H1 (cell line): ENCODE measurements around the gene WDR4.

Source experiments
- CHD1 ChIP-seq: IDR thresholded peaks from 2 replicates; pipeline ENCODE4 v1.6.1; 2012; ENCODE audit warnings: low read depth, low read length, improper control_type of control experiment
- CREB1 ChIP-seq: IDR thresholded peaks from 2 replicates; pipeline ENCODE4 v1.6.1; 2012; ENCODE audit warnings: inconsistent platforms
- EGR1 ChIP-seq: IDR thresholded peaks from 2 replicates; pipeline ENCODE4 v1.6.1; 2011; ENCODE audit warnings: low read depth, low read length, borderline replicate concordance
- KDM4A ChIP-seq: IDR thresholded peaks from one replicate; pipeline ENCODE4 v1.7.1; 2012; ENCODE audit warnings: low read depth, mild to moderate bottlenecking, moderate library complexity, low read length, inconsistent platforms; ENCODE audit not compliant: severe bottlenecking
- MAFK ChIP-seq: IDR thresholded peaks from 2 replicates; pipeline ENCODE4 v1.6.1; 2012; ENCODE audit warnings: low read depth, mild to moderate bottlenecking, improper control_type of control experiment, low read length
- POLR2A ChIP-seq, 2 experiments: IDR thresholded peaks; 1 replicate in 1 of 2; 2 replicates in 1 of 2; pipeline ENCODE4 v1.6.1; 2011; ENCODE audit warnings: low read depth in 2 of 2, low read length in 2 of 2, mild to moderate bottlenecking in 2 of 2; ENCODE audit errors: control extremely low read depth in 1 of 2
- POU5F1 ChIP-seq: IDR thresholded peaks from 2 replicates; pipeline ENCODE4 v1.6.1; 2011; ENCODE audit warnings: low read depth, mild to moderate bottlenecking, low read length, moderate library complexity
- SP1 ChIP-seq: IDR thresholded peaks from 2 replicates; pipeline ENCODE4 v1.6.1; 2011; ENCODE audit warnings: low read depth, low read length
- SP2 ChIP-seq: IDR thresholded peaks from 2 replicates; pipeline ENCODE4 v1.6.1; 2012; ENCODE audit warnings: mild to moderate bottlenecking, low read length, inconsistent platforms
- SRF ChIP-seq: IDR thresholded peaks from 2 replicates; pipeline ENCODE4 v1.6.1; 2011; ENCODE audit warnings: mild to moderate bottlenecking, low read depth, low read length, moderate library complexity
- TF ChIP-seq, protein P1 (sequence below), 3 experiments: IDR thresholded peaks; 1 replicate in 2 of 3; 2 replicates in 1 of 3; pipeline versions ENCODE4 v1.5.1 to v1.6.1; 2011; ENCODE audit warnings: low read length in 3 of 3, mild to moderate bottlenecking in 3 of 3, inconsistent platforms in 2 of 3, low read depth in 1 of 3, moderate library complexity in 1 of 3; ENCODE audit not compliant: insufficient read depth in 1 of 3; ENCODE audit errors: control extremely low read depth in 1 of 3

DNA sequence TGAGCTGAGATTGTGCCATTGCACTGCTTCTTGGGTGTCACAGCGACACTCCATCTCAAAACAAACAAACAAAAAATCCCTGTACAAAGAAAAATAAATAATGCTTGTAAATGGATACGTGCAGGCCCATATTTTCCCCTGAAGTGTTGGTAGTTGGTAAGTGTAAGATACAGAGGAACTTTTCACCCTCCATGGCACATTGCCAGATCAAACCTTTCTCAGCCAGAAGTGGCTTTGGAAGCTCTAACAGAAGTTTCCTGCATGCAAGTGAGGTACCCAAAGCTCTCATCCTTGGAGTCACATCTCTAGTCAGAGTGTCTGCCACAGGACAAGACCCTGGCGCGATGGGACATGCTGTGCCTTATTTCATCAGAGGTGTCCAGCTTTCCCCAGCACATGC lies 21.1 kb upstream of the WDR4 start:
- TF ChIP-seq, protein P1, sequence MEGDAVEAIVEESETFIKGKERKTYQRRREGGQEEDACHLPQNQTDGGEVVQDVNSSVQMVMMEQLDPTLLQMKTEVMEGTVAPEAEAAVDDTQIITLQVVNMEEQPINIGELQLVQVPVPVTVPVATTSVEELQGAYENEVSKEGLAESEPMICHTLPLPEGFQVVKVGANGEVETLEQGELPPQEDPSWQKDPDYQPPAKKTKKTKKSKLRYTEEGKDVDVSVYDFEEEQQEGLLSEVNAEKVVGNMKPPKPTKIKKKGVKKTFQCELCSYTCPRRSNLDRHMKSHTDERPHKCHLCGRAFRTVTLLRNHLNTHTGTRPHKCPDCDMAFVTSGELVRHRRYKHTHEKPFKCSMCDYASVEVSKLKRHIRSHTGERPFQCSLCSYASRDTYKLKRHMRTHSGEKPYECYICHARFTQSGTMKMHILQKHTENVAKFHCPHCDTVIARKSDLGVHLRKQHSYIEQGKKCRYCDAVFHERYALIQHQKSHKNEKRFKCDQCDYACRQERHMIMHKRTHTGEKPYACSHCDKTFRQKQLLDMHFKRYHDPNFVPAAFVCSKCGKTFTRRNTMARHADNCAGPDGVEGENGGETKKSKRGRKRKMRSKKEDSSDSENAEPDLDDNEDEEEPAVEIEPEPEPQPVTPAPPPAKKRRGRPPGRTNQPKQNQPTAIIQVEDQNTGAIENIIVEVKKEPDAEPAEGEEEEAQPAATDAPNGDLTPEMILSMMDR (IDR thresholded peaks at IDR 0.05; ENCODE audit: control extremely low read depth in 1 of 3, insufficient read depth in 1 of 3, low read depth in 1 of 3, low read length in 3 of 3): no peak
- no peak for TF ChIP-seq CHD1
- TF ChIP-seq SRF: no peak
- TF ChIP-seq MAFK: no peak
- no peak for TF ChIP-seq SP1
- TF ChIP-seq POLR2A (IDR thresholded peaks at IDR 0.05; ENCODE audit: control extremely low read depth in 1 of 2, low read depth in 2 of 2, low read length in 2 of 2): no peak
- TF ChIP-seq KDM4A: no peak
- no peak for TF ChIP-seq EGR1
- no peak for TF ChIP-seq POU5F1
- TF ChIP-seq SP2: no peak
- no peak for TF ChIP-seq CREB1
